Measurements from ENCODE around the gene CBS. TPM values are rescaled to one million over a fixed set of nuclear protein-coding genes. Genes with fewer than 3 reads are reported as not detected.

The CBS gene
- total RNA-seq, 2 donors from 2014 or later, result 8.3 to 9.3 TPM

DNA sequence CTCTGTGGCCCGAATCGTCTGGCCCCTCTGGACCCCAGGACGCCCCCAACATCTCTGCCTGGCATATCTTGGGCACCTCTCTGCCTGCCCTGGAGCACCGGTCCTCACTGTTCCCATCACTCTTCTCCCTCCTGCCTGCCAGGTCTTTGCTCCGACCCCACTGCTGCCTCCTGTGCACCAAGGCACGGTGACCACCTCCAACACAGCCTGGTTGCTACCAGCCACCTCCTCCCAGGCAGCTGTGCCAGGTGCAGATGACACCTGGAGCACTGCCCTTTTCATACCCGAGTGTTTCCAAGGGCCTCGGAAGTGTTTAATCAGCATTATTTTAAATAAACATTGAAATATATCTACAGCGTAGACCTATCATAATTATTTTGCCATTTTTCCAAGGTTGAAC is 70.0 kb downstream of the CBS start:
- peaks cover 0 to 6% of the 10 kb centered on the region in 2 donors for H3K4me1 ChIP-seq
- TF ChIP-seq, protein P1, sequence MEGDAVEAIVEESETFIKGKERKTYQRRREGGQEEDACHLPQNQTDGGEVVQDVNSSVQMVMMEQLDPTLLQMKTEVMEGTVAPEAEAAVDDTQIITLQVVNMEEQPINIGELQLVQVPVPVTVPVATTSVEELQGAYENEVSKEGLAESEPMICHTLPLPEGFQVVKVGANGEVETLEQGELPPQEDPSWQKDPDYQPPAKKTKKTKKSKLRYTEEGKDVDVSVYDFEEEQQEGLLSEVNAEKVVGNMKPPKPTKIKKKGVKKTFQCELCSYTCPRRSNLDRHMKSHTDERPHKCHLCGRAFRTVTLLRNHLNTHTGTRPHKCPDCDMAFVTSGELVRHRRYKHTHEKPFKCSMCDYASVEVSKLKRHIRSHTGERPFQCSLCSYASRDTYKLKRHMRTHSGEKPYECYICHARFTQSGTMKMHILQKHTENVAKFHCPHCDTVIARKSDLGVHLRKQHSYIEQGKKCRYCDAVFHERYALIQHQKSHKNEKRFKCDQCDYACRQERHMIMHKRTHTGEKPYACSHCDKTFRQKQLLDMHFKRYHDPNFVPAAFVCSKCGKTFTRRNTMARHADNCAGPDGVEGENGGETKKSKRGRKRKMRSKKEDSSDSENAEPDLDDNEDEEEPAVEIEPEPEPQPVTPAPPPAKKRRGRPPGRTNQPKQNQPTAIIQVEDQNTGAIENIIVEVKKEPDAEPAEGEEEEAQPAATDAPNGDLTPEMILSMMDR (IDR thresholded peaks at IDR 0.05), result no peak
- peaks cover 25% of the 10 kb centered on the region for H3K36me3 ChIP-seq
- no peaks in the 10 kb centered on the region for H3K9me3 ChIP-seq
- no peak for DNase-seq (ENCODE audit: low spot score)
- H3K27ac ChIP-seq, result no peak overlapping the region
- H3K27me3 ChIP-seq, result no peaks in the 10 kb centered on the region
- no peak overlapping the region for H3K4me3 ChIP-seq

DNA sequence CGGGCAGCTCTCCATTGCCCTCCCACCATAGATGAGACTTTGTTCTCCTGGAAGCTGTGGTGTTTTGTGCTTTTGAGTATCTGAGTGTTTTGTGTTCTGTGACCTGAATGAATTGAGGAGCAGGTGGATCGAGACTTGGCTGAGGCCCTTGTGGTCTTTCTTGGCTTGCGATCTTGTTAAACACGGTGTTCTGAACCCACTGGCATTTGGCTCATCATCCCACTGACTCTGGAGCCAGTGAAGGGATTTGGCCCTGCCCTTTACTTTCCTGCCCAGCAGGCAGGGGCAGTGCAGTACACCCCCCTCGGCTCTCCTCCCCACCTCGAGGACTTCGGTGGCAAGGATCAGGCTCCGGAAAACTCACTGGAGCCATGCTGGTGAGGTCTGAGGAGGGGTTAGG is 70.7 kb downstream of the CBS start:
- H3K9me3 ChIP-seq, result no peaks in the 10 kb centered on the region
- no peaks in the 10 kb centered on the region for H3K27me3 ChIP-seq
- peaks cover 0 to 6% of the 10 kb centered on the region in 2 donors for H3K4me1 ChIP-seq
- H3K4me3 ChIP-seq, result no peak overlapping the region
- TF ChIP-seq, protein P1 (IDR thresholded peaks at IDR 0.05), result no peak
- peaks cover 25% of the 10 kb centered on the region for H3K36me3 ChIP-seq
- no peak for DNase-seq (ENCODE audit: low spot score)
- H3K27ac ChIP-seq, result no peak overlapping the region

Other genes with a start within 250 kb of the CBS start
- 1 to 10 TPM; 1.7 to 4.8 TPM for gene WDR4, start 196.3 kb downstream of the CBS start, total RNA-seq
- gene NDUFV3, start 182.5 kb downstream of the CBS start, total RNA-seq, result 10 to 100 TPM; 28.8 to 37.4 TPM
- not detected for gene ERVH48-1, start 150.2 kb downstream of the CBS start, total RNA-seq
- gene PKNOX1, start 101.3 kb downstream of the CBS start, total RNA-seq, result 10 to 100 TPM in 1 of 2 donors, 1 to 10 TPM in 1; 7.5 to 10.1 TPM
- gene U2AF1, start 31.7 kb upstream of the CBS start, total RNA-seq, result 10 to 100 TPM; 17.8 to 24.3 TPM
- gene CRYAA, start 93.2 kb upstream of the CBS start, total RNA-seq, result not detected

Data from right atrium auricular region (tissue), 2 donors.